ENCODE results near the gene NAPB. TPM values are rescaled to one million over a fixed set of nuclear protein-coding genes. Genes with fewer than 3 reads are reported as not detected.

NAPB gene
- total RNA-seq, 1 experiment from 2014 or later, result 5.8 TPM

GRCh38 chr20:23440004-23440403 lies 18.7 kb upstream of the NAPB start:
- no peaks in the 10 kb centered on the region for H3K27me3 ChIP-seq (ENCODE audit: control insufficient read depth, insufficient read depth, low read length)
- ATAC-seq (no peak), DNase-seq (ENCODE audit: low read depth, low spot score) (no peak)
- BruUV-seq (replicated peaks), result no TSS peak
- CTCF ChIA-PET, result no interaction called here
- H3K27ac ChIP-seq (ENCODE audit: low read length), result no peak overlapping the region
- no peaks in the 10 kb centered on the region for H3K4me1 ChIP-seq (ENCODE audit: control insufficient read depth, insufficient read depth, low read length)
- in situ Hi-C loops (cut with HindIII; ENCODE audit: low pct_unique_long_range_greater_than_20kb, low sequenced_read_pairs) (no loop called here), intact Hi-C loops (cut with micrococcal nuclease; ENCODE audit: unreplicated experiment) (no loop called here)
- TF ChIP-seq POLR2AphosphoS5 (IDR thresholded peaks at IDR 0.05; ENCODE audit: low read depth, low read length), result no peak
- no peak for TF ChIP-seq CTCF (IDR thresholded peaks at IDR 0.05)
- no peak for TF ChIP-seq REST (IDR thresholded peaks at IDR 0.05; ENCODE audit: insufficient read depth in 1 of 2, low read depth in 2 of 2, low read length in 1 of 2)
- TF ChIP-seq TCF7L2 (IDR thresholded peaks at IDR 0.05; ENCODE audit: low read depth, low read length), result no peak
- TF ChIP-seq SIN3A (IDR thresholded peaks at IDR 0.05; ENCODE audit: borderline replicate concordance, insufficient read depth, low read depth, low read length), result no peak
- POLR2A ChIA-PET, result no interaction called here
- no peaks in the 10 kb centered on the region for H3K9me3 ChIP-seq (ENCODE audit: control insufficient read depth, insufficient read depth, low read depth, low read length)
- no peak overlapping the region for H3K4me3 ChIP-seq (ENCODE audit: low read depth in 2 of 2, low read length in 2 of 2)
- H3K36me3 ChIP-seq (ENCODE audit: control insufficient read depth, insufficient read depth, low read length), result no peaks in the 10 kb centered on the region

- no peak for TF ChIP-seq POLR2AphosphoS5 (IDR thresholded peaks at IDR 0.05; ENCODE audit: low read depth, low read length)
- TF ChIP-seq TCF7L2 (IDR thresholded peaks at IDR 0.05; ENCODE audit: low read depth, low read length), result no peak
- no peak for TF ChIP-seq CTCF (IDR thresholded peaks at IDR 0.05)
- no peak for TF ChIP-seq SIN3A (IDR thresholded peaks at IDR 0.05; ENCODE audit: borderline replicate concordance, insufficient read depth, low read depth, low read length)
- no peak for TF ChIP-seq REST (IDR thresholded peaks at IDR 0.05; ENCODE audit: insufficient read depth in 1 of 2, low read depth in 2 of 2, low read length in 1 of 2)
- H3K4me1 ChIP-seq (ENCODE audit: control insufficient read depth, insufficient read depth, low read length), result no peaks in the 10 kb centered on the region
- no peak overlapping the region for H3K27ac ChIP-seq (ENCODE audit: low read length)
- H3K4me3 ChIP-seq (ENCODE audit: low read depth in 2 of 2, low read length in 2 of 2), result no peak overlapping the region
- DNase-seq (ENCODE audit: low read depth, low spot score) (no peak), ATAC-seq (no peak)
- in situ Hi-C loops (cut with HindIII; ENCODE audit: low pct_unique_long_range_greater_than_20kb, low sequenced_read_pairs), result no loop called here
- POLR2A ChIA-PET, result no interaction called here
- no peaks in the 10 kb centered on the region for H3K9me3 ChIP-seq (ENCODE audit: control insufficient read depth, insufficient read depth, low read depth, low read length)
- no TSS peak for BruUV-seq (replicated peaks)
- CTCF ChIA-PET, result no interaction called here
- intact Hi-C loops (cut with micrococcal nuclease; ENCODE audit: unreplicated experiment), result no loop called here
- no peaks in the 10 kb centered on the region for H3K36me3 ChIP-seq (ENCODE audit: control insufficient read depth, insufficient read depth, low read length)
- H3K27me3 ChIP-seq (ENCODE audit: control insufficient read depth, insufficient read depth, low read length), result no peaks in the 10 kb centered on the region
Measured at GRCh38 chr20:23438661-23439060, 17.4 kb upstream of the NAPB start.
